Fibroblast of mammary gland (primary cell): ENCODE measurements around the gene FCRL6.

ENCODE experiments used
- DNase-seq: peaks from one replicate; pipeline ENCODE4 v3.0.0-alpha.2; 2010; ENCODE audit warnings: low read depth
- H3K4me3 ChIP-seq: 2 replicates; pipeline ENCODE4 v1.5.1; 2011; ENCODE audit warnings: low read depth, mild to moderate bottlenecking, low read length, moderate library complexity; ENCODE audit not compliant: control insufficient read depth
- CTCF ChIP-seq: conservative IDR thresholded peaks from 2 replicates; pipeline ENCODE4 v1.5.1; 2011; ENCODE audit warnings: low read depth, low read length, inconsistent platforms; ENCODE audit not compliant: control insufficient read depth, insufficient read depth

Gene FCRL6

GRCh38 chr1:159849626-159850366, 47.6 kb downstream of the FCRL6 start:
- no peak overlapping the region for H3K4me3 ChIP-seq
- TF ChIP-seq CTCF: no peak
- DNase-seq: peak; percentile 64

- H3K4me3 ChIP-seq: no peak overlapping the region
- peak; percentile 26 for TF ChIP-seq CTCF
- no peak for DNase-seq
Measured at GRCh38 chr1:159851407-159851806, 49.2 kb downstream of the FCRL6 start.

GRCh38 chr1:159853417-159854115, 51.4 kb downstream of the FCRL6 start:
- TF ChIP-seq CTCF: no peak
- peak overlapping the region; percentile 56 for H3K4me3 ChIP-seq
- DNase-seq: no peak

DNA sequence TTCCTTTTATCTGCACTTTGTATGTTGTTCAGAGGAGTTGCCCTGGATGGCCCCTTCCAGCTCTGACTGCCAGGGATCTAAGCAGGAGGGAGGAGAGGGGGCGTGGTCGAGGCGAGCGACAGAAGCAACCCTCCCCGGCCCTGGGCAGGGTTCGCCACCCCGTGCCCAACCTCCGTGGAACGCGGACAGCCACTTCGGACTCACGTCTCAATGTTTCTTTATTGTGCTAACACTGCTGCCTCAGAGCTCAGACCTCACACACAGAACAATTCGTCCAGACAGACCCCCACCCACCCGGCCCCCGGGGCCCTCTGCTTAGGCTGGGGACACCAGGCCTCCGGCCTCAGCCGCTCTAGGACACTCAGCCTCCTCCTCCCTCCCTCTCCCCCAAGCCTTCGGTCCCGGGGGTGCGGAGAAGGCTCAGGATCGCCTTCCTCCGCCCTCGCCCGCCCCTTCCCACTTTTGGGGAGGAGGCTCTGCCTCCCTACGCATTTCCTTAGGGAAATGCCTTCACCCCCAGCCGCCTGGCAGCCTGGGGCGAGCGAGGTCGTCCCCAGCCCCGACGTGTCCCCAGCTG, 52.0 kb downstream of the FCRL6 start:
- H3K4me3 ChIP-seq: peak overlapping the region; percentile 56
- peak; percentile 49 for DNase-seq
- TF ChIP-seq CTCF: no peak

DNA sequence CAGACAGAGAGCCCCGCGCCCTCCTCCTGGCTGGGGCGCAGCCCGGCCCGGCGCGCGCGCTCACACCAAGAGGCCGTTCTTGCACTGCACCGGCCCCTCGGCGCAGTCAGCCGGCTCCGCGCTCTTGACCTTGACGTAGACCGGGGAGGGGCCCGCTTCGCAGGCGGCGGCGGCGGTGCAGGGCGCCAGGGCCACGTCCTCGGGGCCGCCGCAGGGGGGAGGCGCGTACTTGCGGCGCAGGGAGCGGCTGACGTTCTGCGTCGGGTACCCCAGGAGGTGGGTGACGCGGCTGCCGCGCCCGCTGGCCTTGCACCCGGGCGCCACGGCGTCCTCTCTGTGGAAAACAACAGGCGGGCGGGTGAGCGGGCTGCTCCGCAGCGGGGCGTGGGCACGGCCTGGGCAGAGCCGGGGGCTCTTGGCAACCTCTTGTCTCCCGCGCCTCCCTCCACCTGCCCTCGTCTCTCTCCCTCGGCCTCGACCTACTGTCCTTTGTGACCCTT, 52.6 kb downstream of the FCRL6 start:
- DNase-seq: peak; percentile 81
- no peak for TF ChIP-seq CTCF
- peak overlapping the region; percentile 56 for H3K4me3 ChIP-seq

DNA sequence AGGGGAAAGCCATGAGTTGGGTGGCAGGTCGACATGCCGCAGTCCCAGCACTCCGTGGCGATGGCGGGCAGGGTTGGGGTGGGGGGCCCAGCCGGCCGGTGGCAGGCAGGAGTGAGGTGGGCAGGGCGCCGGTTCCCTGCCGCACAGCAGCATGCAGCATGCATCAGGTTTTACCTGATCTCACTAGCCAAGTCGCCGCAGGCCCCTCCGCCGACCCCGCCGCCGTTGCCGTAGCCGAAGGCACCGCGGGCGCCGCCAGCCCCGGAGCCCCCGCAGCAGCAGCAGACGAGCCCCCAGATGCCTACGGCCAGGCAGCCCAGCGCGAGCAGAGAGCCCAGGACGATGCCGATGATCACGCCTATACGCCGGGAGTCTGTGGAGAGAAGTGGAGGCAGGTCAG, 53.5 kb downstream of the FCRL6 start:
- DNase-seq: no peak
- TF ChIP-seq CTCF: no peak
- no peak overlapping the region for H3K4me3 ChIP-seq
